Osteoblast (primary cell): Measurements from ENCODE around the gene UGT1A1. TPM values are rescaled to one million over a fixed set of nuclear protein-coding genes. Genes with fewer than 3 reads are reported as not detected.

Source experiments
- DNase-seq: peaks from one replicate; pipeline ENCODE4 v3.0.0; 2011; ENCODE audit warnings: low spot score, mixed read lengths; ENCODE audit not compliant: insufficient read length; ENCODE audit errors: missing footprints
- H2AFZ ChIP-seq: 2 replicates; pipeline ENCODE4 v1.6.0; 2011; ENCODE audit warnings: mild to moderate bottlenecking, low read length
- H3K27ac ChIP-seq: 2 replicates; pipeline ENCODE4 v1.5.1; 2011; ENCODE audit warnings: mild to moderate bottlenecking, low read depth, low read length, moderate library complexity
- H3K27me3 ChIP-seq: 2 replicates; pipeline ENCODE4 v1.6.0; 2012; ENCODE audit warnings: mild to moderate bottlenecking, control low read depth, inconsistent platforms, low read length, moderate library complexity; ENCODE audit not compliant: insufficient read depth
- H3K36me3 ChIP-seq: 2 replicates; pipeline ENCODE4 v1.5.1; 2011; ENCODE audit warnings: mild to moderate bottlenecking, low read length, control low read depth, moderate library complexity; ENCODE audit not compliant: insufficient read depth
- H3K4me1 ChIP-seq: 2 replicates; pipeline ENCODE4 v1.5.1; 2011; ENCODE audit warnings: mild to moderate bottlenecking, low read length, control low read depth, moderate library complexity; ENCODE audit not compliant: insufficient read depth
- H3K4me2 ChIP-seq: 2 replicates; pipeline ENCODE4 v1.6.0; 2011; ENCODE audit warnings: mild to moderate bottlenecking, low read length; ENCODE audit not compliant: insufficient read depth
- H3K4me3 ChIP-seq: fragments of 200-600 bp; sonication (generic); 3 replicates; pipeline ENCODE4 v1.5.1; 2012; ENCODE audit warnings: mild to moderate bottlenecking, low read length, inconsistent platforms; ENCODE audit not compliant: insufficient read depth
- H3K79me2 ChIP-seq: 2 replicates; pipeline ENCODE4 v1.6.0; 2012; ENCODE audit warnings: mild to moderate bottlenecking, low read length, control low read depth, inconsistent platforms; ENCODE audit not compliant: insufficient read depth
- H3K9me3 ChIP-seq: 2 replicates; pipeline ENCODE4 v1.5.1; 2011; ENCODE audit warnings: low read depth, low read length, control low read depth
- H4K20me1 ChIP-seq: 2 replicates; pipeline ENCODE4 v1.6.0; 2012; ENCODE audit warnings: mild to moderate bottlenecking, low read length, control low read depth; ENCODE audit not compliant: insufficient read depth
- total RNA-seq: library from RNA; depleted of rRNA; stranded (reverse); fragments of >200 nt; gene quantifications from 2 replicates; pipeline ENCODE4 v1.2.3, GENCODE V29; 2012
- TF ChIP-seq, protein P1 (sequence below): IDR thresholded peaks from 2 replicates; pipeline ENCODE4 v1.5.1; 2011; ENCODE audit warnings: mild to moderate bottlenecking, low read depth, low read length, moderate library complexity; ENCODE audit errors: extremely low read depth

UGT1A1 gene
- total RNA-seq, 1 donor: not detected

- Histone ChIP-seq H3K36me3 (no peaks in the 10 kb centered on the region), H2AFZ (no peak overlapping the region), H3K9me3 (no peaks in the 10 kb centered on the region), H3K27me3 (peaks cover 24% of the 10 kb centered on the region), H3K4me1 (no peaks in the 10 kb centered on the region), H3K4me2 (no peak overlapping the region), H4K20me1 (no peaks in the 10 kb centered on the region), H3K27ac (no peak overlapping the region), H3K4me3 (no peak overlapping the region), H3K79me2 (no peaks in the 10 kb centered on the region)
- TF ChIP-seq, protein P1, sequence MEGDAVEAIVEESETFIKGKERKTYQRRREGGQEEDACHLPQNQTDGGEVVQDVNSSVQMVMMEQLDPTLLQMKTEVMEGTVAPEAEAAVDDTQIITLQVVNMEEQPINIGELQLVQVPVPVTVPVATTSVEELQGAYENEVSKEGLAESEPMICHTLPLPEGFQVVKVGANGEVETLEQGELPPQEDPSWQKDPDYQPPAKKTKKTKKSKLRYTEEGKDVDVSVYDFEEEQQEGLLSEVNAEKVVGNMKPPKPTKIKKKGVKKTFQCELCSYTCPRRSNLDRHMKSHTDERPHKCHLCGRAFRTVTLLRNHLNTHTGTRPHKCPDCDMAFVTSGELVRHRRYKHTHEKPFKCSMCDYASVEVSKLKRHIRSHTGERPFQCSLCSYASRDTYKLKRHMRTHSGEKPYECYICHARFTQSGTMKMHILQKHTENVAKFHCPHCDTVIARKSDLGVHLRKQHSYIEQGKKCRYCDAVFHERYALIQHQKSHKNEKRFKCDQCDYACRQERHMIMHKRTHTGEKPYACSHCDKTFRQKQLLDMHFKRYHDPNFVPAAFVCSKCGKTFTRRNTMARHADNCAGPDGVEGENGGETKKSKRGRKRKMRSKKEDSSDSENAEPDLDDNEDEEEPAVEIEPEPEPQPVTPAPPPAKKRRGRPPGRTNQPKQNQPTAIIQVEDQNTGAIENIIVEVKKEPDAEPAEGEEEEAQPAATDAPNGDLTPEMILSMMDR: no peak
- DNase-seq: no peak
Observed at GRCh38 chr2:233803292-233803911, 43.3 kb downstream of the UGT1A1 start.

- H3K27me3 ChIP-seq: peaks cover 30% of the 10 kb centered on the region
Observed at GRCh38 chr2:233803994-233804393, 43.9 kb downstream of the UGT1A1 start.

GRCh38 chr2:233807215-233807865, 47.3 kb downstream of the UGT1A1 start:
- Histone ChIP-seq H3K4me3 (no peak overlapping the region), H3K27ac (no peak overlapping the region), H4K20me1 (no peaks in the 10 kb centered on the region), H3K4me2 (no peak overlapping the region), H3K79me2 (no peaks in the 10 kb centered on the region), H3K27me3 (peaks cover 41% of the 10 kb centered on the region), H3K4me1 (no peaks in the 10 kb centered on the region), H2AFZ (no peak overlapping the region), H3K36me3 (no peaks in the 10 kb centered on the region), H3K9me3 (no peaks in the 10 kb centered on the region)
- no peak for DNase-seq
- TF ChIP-seq, protein P1: peak; percentile 30

More at GRCh38 chr2:233803994-233804393, 43.9 kb downstream of the UGT1A1 start:
- H3K4me3 ChIP-seq: no peak overlapping the region
- no peak overlapping the region for H2AFZ ChIP-seq
- DNase-seq: peak; percentile 32
- TF ChIP-seq, protein P1: no peak
- no peak overlapping the region for H3K27ac ChIP-seq
- H3K9me3 ChIP-seq: no peaks in the 10 kb centered on the region
- H3K4me2 ChIP-seq: no peak overlapping the region
- H3K4me1 ChIP-seq: no peaks in the 10 kb centered on the region
- H3K79me2 ChIP-seq: no peaks in the 10 kb centered on the region
- H3K36me3 ChIP-seq: no peaks in the 10 kb centered on the region
- no peaks in the 10 kb centered on the region for H4K20me1 ChIP-seq
